GM19463 (cell line): ENCODE data around the gene LNX2.
"Not testable (repeated sequence)": the region's sequence is repeated elsewhere in the genome, so short reads cannot be mapped to it uniquely, and the experiment has no call there.

ENCODE experiments used
- ATAC-seq: cut with Tn5 transposase; IDR thresholded peaks from one replicate; pipeline ENCODE4 v1.9.1; 2021; ENCODE audit warnings: mild to moderate bottlenecking, moderate library complexity; ENCODE audit not compliant: unreplicated experiment

The LNX2 gene

GRCh38 chr13:27638001-27638400 lies 17.7 kb upstream of the LNX2 start:
- no peak for ATAC-seq

- no peak for ATAC-seq
Observed at GRCh38 chr13:27637289-27637626, 16.9 kb upstream of the LNX2 start.

GRCh38 chr13:27636589-27637288 lies 16.4 kb upstream of the LNX2 start:
- no peak for ATAC-seq

GRCh38 chr13:27635266-27635665 lies 14.9 kb upstream of the LNX2 start:
- ATAC-seq, result no peak

GRCh38 chr13:27634791-27635190 lies 14.5 kb upstream of the LNX2 start:
- no peak for ATAC-seq

GRCh38 chr13:27634231-27634630 lies 13.9 kb upstream of the LNX2 start:
- ATAC-seq, result no peak

GRCh38 chr13:27632648-27633047 lies 12.3 kb upstream of the LNX2 start:
- ATAC-seq, result no peak

- no peak for ATAC-seq
Observed at GRCh38 chr13:27632214-27632613, 11.9 kb upstream of the LNX2 start.

GRCh38 chr13:27631665-27632064 lies 11.3 kb upstream of the LNX2 start:
- ATAC-seq, result no peak

- ATAC-seq, result no peak
Observed at GRCh38 chr13:27631156-27631555, 10.8 kb upstream of the LNX2 start.

GRCh38 chr13:27628766-27629165 lies 8.4 kb upstream of the LNX2 start:
- ATAC-seq, result not testable (repeated sequence)

GRCh38 chr13:27628081-27628480 lies 7.8 kb upstream of the LNX2 start:
- ATAC-seq, result no peak

GRCh38 chr13:27627380-27627779 lies 7.1 kb upstream of the LNX2 start:
- ATAC-seq, result no peak

- ATAC-seq, result no peak
Observed at GRCh38 chr13:27625839-27626238, 5.5 kb upstream of the LNX2 start.

GRCh38 chr13:27624071-27624470 lies 3.7 kb upstream of the LNX2 start:
- ATAC-seq, result no peak

GRCh38 chr13:27622881-27623280 lies 2.6 kb upstream of the LNX2 start:
- no peak for ATAC-seq

- ATAC-seq, result no peak
Observed at GRCh38 chr13:27622102-27622820, 1.9 kb upstream of the LNX2 start.

- peak; percentile 52 for ATAC-seq
Observed at GRCh38 chr13:27621366-27622101, 1.2 kb upstream of the LNX2 start, which contains the start of gene POLR1D. TSS of gene POLR1D (plus strand) at chr13:27621892. CDS start at chr13:27621984, 92 bp downstream.

GRCh38 chr13:27621116-27621365 lies 712 bp upstream of the LNX2 start:
- no peak for ATAC-seq

- peak; percentile 30 for ATAC-seq
Observed at GRCh38 chr13:27619728-27620376, 477 bp downstream of the LNX2 start.

- no peak for ATAC-seq
Observed at GRCh38 chr13:27619093-27619727, 1.1 kb downstream of the LNX2 start.
